Type B pancreatic cell (in vitro differentiated cells): ENCODE measurements around the gene B4GALT1. TPM values are rescaled to one million over a fixed set of nuclear protein-coding genes. Genes with fewer than 3 reads are reported as not detected.

Source experiments
- DNase-seq: peaks from one replicate; pipeline ENCODE4 v3.0.0; 2021; ENCODE audit warnings: mixed read lengths; ENCODE audit not compliant: unreplicated experiment; ENCODE audit errors: extremely low spot score
- H3K27ac Mint-ChIP-seq: 2 replicates; pipeline ENCODE4 v1.8.0; 2021; ENCODE audit warnings: mild to moderate bottlenecking, mixed read lengths
- H3K27me3 Mint-ChIP-seq: 2 replicates; pipeline ENCODE4 v1.8.0; 2021; ENCODE audit warnings: mixed read lengths
- H3K36me3 Mint-ChIP-seq: 2 replicates; pipeline ENCODE4 v1.8.0; 2021; ENCODE audit warnings: mixed read lengths
- H3K4me1 Mint-ChIP-seq: one replicate; pipeline ENCODE4 v1.8.0; 2021; ENCODE audit warnings: mixed read lengths; ENCODE audit not compliant: unreplicated experiment
- H3K4me3 Mint-ChIP-seq: 2 replicates; pipeline ENCODE4 v1.8.0; 2021; ENCODE audit warnings: mild to moderate bottlenecking, mixed read lengths
- H3K9me3 Mint-ChIP-seq: 2 replicates; pipeline ENCODE4 v1.8.0; 2021; ENCODE audit warnings: mixed read lengths
- total RNA-seq: library from RNA; stranded (reverse); gene quantifications from 2 replicates; pipeline ENCODE4 v1.2.1, GENCODE V29; 2021; ENCODE audit warnings: low replicate concordance
- TF ChIP-seq, protein P1 (sequence below): fragments of 200-600 bp; sonication (generic); conservative IDR thresholded peaks from 2 replicates; pipeline ENCODE4 v1.5.0; 2021; ENCODE audit warnings: antibody characterized with exemption, mild to moderate bottlenecking

The B4GALT1 gene
- total RNA-seq, 1 donor from 2014 or later = 91.9 TPM

- Mint-ChIP-seq H3K27ac (no peak overlapping the region), H3K27me3 (peaks cover 4% of the 10 kb centered on the region), H3K4me3 (no peak overlapping the region), H3K36me3 (no peaks in the 10 kb centered on the region), H3K9me3 (no peaks in the 10 kb centered on the region), H3K4me1 (peaks cover 5% of the 10 kb centered on the region)
- DNase-seq = no peak
- TF ChIP-seq, protein P1, sequence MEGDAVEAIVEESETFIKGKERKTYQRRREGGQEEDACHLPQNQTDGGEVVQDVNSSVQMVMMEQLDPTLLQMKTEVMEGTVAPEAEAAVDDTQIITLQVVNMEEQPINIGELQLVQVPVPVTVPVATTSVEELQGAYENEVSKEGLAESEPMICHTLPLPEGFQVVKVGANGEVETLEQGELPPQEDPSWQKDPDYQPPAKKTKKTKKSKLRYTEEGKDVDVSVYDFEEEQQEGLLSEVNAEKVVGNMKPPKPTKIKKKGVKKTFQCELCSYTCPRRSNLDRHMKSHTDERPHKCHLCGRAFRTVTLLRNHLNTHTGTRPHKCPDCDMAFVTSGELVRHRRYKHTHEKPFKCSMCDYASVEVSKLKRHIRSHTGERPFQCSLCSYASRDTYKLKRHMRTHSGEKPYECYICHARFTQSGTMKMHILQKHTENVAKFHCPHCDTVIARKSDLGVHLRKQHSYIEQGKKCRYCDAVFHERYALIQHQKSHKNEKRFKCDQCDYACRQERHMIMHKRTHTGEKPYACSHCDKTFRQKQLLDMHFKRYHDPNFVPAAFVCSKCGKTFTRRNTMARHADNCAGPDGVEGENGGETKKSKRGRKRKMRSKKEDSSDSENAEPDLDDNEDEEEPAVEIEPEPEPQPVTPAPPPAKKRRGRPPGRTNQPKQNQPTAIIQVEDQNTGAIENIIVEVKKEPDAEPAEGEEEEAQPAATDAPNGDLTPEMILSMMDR = no peak
These were observed 35.5 kb upstream of the B4GALT1 start for GRCh38 chr9:33202552-33203201.

DNA sequence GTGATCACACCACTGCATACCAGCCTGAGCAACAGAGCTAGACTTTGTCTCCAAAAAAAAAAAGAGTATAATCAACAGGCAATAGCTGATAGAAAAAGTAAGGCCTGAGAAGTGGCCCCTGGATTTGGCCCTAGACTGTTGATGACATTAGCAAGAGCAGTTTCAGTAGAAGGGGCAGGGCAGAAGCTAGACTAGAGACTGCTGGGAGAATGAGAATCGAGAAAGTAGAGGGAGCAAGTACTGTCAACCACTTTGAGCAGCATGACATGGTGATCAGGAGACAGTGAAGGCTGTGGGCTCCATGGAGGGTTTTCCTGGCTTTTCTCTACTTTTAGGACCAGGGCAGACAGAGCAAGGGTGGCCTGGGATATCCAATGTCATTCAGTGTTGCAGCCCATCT, 34.9 kb upstream of the B4GALT1 start:
- H3K4me1 Mint-ChIP-seq = peaks cover 5% of the 10 kb centered on the region
- H3K36me3 Mint-ChIP-seq = no peaks in the 10 kb centered on the region

DNA sequence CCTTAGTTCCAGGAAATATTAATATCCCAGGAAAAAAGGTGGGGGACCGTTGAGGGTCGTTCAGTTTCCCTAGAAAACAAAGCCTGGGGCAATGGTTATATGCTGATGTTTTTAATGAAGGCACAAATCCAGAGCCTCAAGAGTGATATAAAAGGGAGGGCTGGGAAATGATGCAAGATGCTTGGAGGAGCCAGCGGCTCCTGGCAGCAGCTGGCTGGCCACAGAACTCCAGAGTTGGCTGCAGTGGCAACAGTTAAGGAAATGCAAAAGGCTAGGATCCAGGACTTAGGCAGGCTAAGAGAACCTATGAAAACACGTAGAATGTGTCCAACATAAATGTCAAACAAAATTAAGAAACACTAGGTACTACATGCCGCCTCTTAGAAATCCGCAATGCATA, 31.0 kb upstream of the B4GALT1 start:
- no peak for DNase-seq
- TF ChIP-seq, protein P1 = peak; percentile 9
- Mint-ChIP-seq H3K9me3 (no peaks in the 10 kb centered on the region), H3K4me1 (peaks cover 10% of the 10 kb centered on the region), H3K27me3 (peaks cover 4% of the 10 kb centered on the region), H3K27ac (no peak overlapping the region), H3K36me3 (no peaks in the 10 kb centered on the region), H3K4me3 (no peak overlapping the region)

More for the DNA sequence above, 34.9 kb upstream of the B4GALT1 start:
- H3K9me3 Mint-ChIP-seq = no peaks in the 10 kb centered on the region
- H3K4me3 Mint-ChIP-seq = no peak overlapping the region
- no peak overlapping the region for H3K27ac Mint-ChIP-seq
- peaks cover 4% of the 10 kb centered on the region for H3K27me3 Mint-ChIP-seq
- no peak for DNase-seq
- TF ChIP-seq, protein P1 = no peak

- no peak overlapping the region for H3K4me3 Mint-ChIP-seq
- peaks cover 9% of the 10 kb centered on the region for H3K4me1 Mint-ChIP-seq
- no peak overlapping the region for H3K27ac Mint-ChIP-seq
- peaks cover 4% of the 10 kb centered on the region for H3K27me3 Mint-ChIP-seq
- TF ChIP-seq, protein P1 = peak; percentile 30
- DNase-seq = no peak
- no peaks in the 10 kb centered on the region for H3K9me3 Mint-ChIP-seq
- H3K36me3 Mint-ChIP-seq = no peaks in the 10 kb centered on the region
These were observed 30.4 kb upstream of the B4GALT1 start for GRCh38 chr9:33197279-33198152.

DNA sequence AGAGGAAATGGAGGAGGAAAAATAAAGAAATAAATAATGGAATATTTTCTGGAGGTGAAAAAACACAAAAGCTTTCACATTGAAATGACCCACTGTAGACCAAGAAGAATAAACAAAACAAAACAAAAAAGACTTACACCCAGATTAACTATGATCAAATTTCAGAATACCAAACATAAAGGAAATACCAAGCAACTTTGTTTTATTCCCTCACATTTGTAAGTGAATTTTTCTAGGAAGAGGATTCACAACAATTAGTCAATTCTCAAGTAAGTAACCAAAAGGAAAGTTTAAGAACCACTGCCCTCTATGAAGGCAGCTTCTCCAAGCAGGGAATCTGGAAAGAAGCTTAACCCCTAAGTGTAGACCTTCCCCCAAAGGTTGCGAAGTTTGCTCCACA, 29.6 kb upstream of the B4GALT1 start:
- no peak for DNase-seq
- H3K36me3 Mint-ChIP-seq = no peaks in the 10 kb centered on the region
- H3K4me1 Mint-ChIP-seq = peaks cover 11% of the 10 kb centered on the region
- H3K4me3 Mint-ChIP-seq = no peak overlapping the region
- TF ChIP-seq, protein P1 = no peak
- no peaks in the 10 kb centered on the region for H3K27me3 Mint-ChIP-seq
- no peak overlapping the region for H3K27ac Mint-ChIP-seq
- H3K9me3 Mint-ChIP-seq = no peaks in the 10 kb centered on the region
